Measurements from ENCODE around the gene MRPL44. TPM values are rescaled to one million over a fixed set of nuclear protein-coding genes. Genes with fewer than 3 reads are reported as not detected.

MRPL44 gene
- total and polyA plus RNA-seq, 8 donors: 0.87 to 80.8 (median 17.9) TPM

DNA sequence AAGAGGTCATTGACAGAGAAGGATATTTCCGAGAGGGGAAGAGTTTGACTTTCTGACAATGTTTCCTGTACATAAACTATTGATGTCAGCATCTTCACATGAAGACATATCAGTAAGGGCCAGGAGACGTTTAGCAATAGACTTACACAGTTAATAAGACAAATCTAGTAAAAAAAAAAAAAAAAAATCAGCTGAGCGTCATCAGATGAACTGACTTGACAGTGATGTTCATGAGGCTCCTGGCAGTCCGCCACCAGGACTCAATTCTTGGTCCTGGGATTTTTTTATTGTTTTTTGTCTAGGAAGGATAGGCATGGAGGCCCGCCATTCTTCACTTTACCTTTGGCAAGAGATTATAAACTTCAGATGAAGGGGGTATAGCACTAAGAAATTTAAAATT, 14.5 kb downstream of the MRPL44 start:
- Histone ChIP-seq H3K9me3 (no peaks in the 10 kb centered on the region), H3K4me1 (peaks cover 0 to 6% (median 2%) of the 10 kb centered on the region in 4 donors), H3K27ac (no peak overlapping the region), H3K36me3 (peaks cover 8 to 26% (median 20%) of the 10 kb centered on the region in 4 donors), H3K27me3 (no peaks in the 10 kb centered on the region), H3K4me3 (no peak overlapping the region)
- no peak for DNase-seq
- intact Hi-C loops (cut with DNase I; ENCODE audit: low total_unique reads): loop anchor here (5.0 kb wide), 1 partner anchor 316 kb away; no protein-coding TSS in a partner anchor
- WGBS, 5 donors: 82 to 90% (median 89%) methylated on average over 5 of the region's 5 CpGs
- TF ChIP-seq EP300 (IDR thresholded peaks at IDR 0.05) (no peak), POLR2AphosphoS5 (IDR thresholded peaks at IDR 0.05) (no peak), POLR2A (IDR thresholded peaks at IDR 0.05) (no peak), CTCF (IDR thresholded peaks at IDR 0.05) (no peak)

GRCh38 chr2:223972656-223973102, 15.4 kb downstream of the MRPL44 start:
- 70 to 84% (median 81%) methylated on average over 7 of the region's 7 CpGs for WGBS, 5 donors

DNA sequence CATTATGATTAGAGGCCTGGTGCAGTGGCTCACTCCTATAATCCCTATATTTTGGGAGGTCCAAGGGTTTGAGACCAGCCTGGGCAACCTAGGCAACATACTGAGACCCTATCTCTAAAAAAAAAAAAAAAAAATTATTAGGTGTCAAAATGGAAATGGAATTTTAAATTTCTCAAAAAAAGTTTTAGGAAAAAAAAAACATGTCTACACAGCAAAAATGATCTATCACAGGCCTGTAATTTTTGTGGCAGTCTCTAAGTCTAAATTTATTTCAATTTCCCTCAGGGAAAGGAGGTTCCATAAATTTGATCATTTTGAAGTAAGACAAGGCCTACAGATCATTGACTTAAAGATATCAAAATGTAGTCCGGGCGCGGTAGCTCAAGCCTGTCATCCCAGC, 16.3 kb downstream of the MRPL44 start:
- no peak for DNase-seq
- intact Hi-C loops (cut with DNase I; ENCODE audit: low total_unique reads): loop anchor here (5.0 kb wide), 1 partner anchor 314 kb away; no protein-coding TSS in a partner anchor
- 98 to 100% (median 99%) methylated on average over 3 of the region's 3 CpGs for WGBS, 5 donors
- Histone ChIP-seq H3K4me3 (no peak overlapping the region), H3K27me3 (no peaks in the 10 kb centered on the region), H3K9me3 (no peaks in the 10 kb centered on the region), H3K27ac (no peak overlapping the region), H3K36me3 (peaks cover 0 to 7% (median 1%) of the 10 kb centered on the region in 4 donors), H3K4me1 (peaks cover 0 to 6% (median 2%) of the 10 kb centered on the region in 4 donors)
- no peak for TF ChIP-seq POLR2AphosphoS5 (IDR thresholded peaks at IDR 0.05)
- TF ChIP-seq EP300 (IDR thresholded peaks at IDR 0.05): no peak
- no peak for TF ChIP-seq CTCF (IDR thresholded peaks at IDR 0.05)
- TF ChIP-seq POLR2A (IDR thresholded peaks at IDR 0.05): no peak

More at GRCh38 chr2:223972656-223973102, 15.4 kb downstream of the MRPL44 start:
- no peak overlapping the region for H3K4me3 ChIP-seq
- H3K36me3 ChIP-seq: peaks cover 0 to 16% (median 11%) of the 10 kb centered on the region in 4 donors
- no peaks in the 10 kb centered on the region for H3K9me3 ChIP-seq
- no peak overlapping the region for H3K27ac ChIP-seq
- H3K27me3 ChIP-seq: no peaks in the 10 kb centered on the region
- TF ChIP-seq EP300 (IDR thresholded peaks at IDR 0.05) (no peak), POLR2A (IDR thresholded peaks at IDR 0.05) (no peak), CTCF (IDR thresholded peaks at IDR 0.05) (no peak), POLR2AphosphoS5 (IDR thresholded peaks at IDR 0.05) (no peak)
- no peak for DNase-seq
- H3K4me1 ChIP-seq: peaks cover 0 to 6% (median 2%) of the 10 kb centered on the region in 4 donors
- intact Hi-C loops (cut with DNase I; ENCODE audit: low total_unique reads): loop anchor here (5.0 kb wide), 1 partner anchor 315 kb away; no protein-coding TSS in a partner anchor

DNA sequence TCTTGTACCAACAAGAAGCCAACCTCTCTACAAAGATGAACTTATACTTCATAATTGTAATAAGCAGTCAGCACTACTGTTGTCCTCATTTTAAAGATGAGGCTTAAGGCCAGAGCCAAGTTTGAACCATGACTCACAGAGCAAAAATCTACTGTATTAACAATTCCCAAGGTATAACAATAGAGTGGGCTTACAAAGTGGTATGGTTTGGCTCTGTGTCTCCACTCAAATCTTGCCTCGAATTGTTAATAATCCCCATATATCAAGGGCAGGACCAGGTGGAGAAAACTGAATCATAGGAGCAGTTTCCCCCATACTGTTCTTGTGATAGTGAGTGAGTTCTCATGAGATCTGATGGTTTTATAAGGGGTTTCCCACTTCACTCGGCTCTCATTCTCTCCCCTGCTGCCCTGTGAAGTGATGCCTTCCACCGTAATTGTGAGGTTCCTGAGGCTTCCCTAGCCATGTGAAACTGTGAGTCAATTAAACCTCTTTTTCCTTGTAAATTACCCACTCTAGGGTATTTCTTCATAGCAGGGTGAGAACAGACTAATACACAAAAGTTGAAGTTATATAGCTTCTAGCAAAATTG, 19.5 kb downstream of the MRPL44 start:
- H3K36me3 ChIP-seq: no peaks in the 10 kb centered on the region
- no peak for DNase-seq
- no peak overlapping the region for H3K4me3 ChIP-seq
- H3K27ac ChIP-seq: no peak overlapping the region
- 58 to 72% (median 70%) methylated on average over 3 of the region's 3 CpGs for WGBS, 5 donors
- H3K9me3 ChIP-seq: no peaks in the 10 kb centered on the region
- H3K4me1 ChIP-seq: no peaks in the 10 kb centered on the region
- intact Hi-C loops (cut with DNase I; ENCODE audit: low total_unique reads): no loop called here
- H3K27me3 ChIP-seq: no peaks in the 10 kb centered on the region
- TF ChIP-seq POLR2AphosphoS5 (IDR thresholded peaks at IDR 0.05) (no peak), CTCF (IDR thresholded peaks at IDR 0.05) (no peak), POLR2A (IDR thresholded peaks at IDR 0.05) (no peak), EP300 (IDR thresholded peaks at IDR 0.05) (no peak)

Data from stomach (tissue), 9 donors.